RWPE2 (cell line): ENCODE data around the gene SDCCAG8.
A peak's percentile ranks its signal among the peaks of the same experiment; 100 is the strongest.

Source experiments
- ATAC-seq: fragments of 200-7000 bp; cut with Tn5 transposase; 3 replicates; pipeline ENCODE4 v1.9.1; 2021; ENCODE audit warnings: low read depth
- DNase-seq: peaks from one replicate; pipeline ENCODE4 v3.0.0-alpha.2; 2020; ENCODE audit warnings: low spot score
- H3K27ac ChIP-seq: fragments of 450-650 bp; 2 replicates; pipeline ENCODE4 v1.5.1; 2017; ENCODE audit warnings: mild to moderate bottlenecking; ENCODE audit not compliant: poor library complexity, severe bottlenecking
- H3K27me3 ChIP-seq: fragments of 250-450 bp; sonication (Bioruptor Pico); 2 replicates; pipeline ENCODE4 v1.5.1; 2021; ENCODE audit warnings: mild to moderate bottlenecking, moderate library complexity; ENCODE audit not compliant: insufficient read depth, poor library complexity, severe bottlenecking
- H3K36me3 ChIP-seq: fragments of 250-450 bp; sonication (Bioruptor Pico); 2 replicates; pipeline ENCODE4 v1.5.1; 2020; ENCODE audit warnings: low read depth, mild to moderate bottlenecking, moderate library complexity
- H3K4me1 ChIP-seq: fragments of 250-450 bp; sonication (Bioruptor Pico); 2 replicates; pipeline ENCODE4 v1.5.1; 2021; ENCODE audit warnings: mild to moderate bottlenecking, moderate library complexity; ENCODE audit not compliant: insufficient read depth, poor library complexity, severe bottlenecking
- H3K4me3 ChIP-seq: fragments of 250-450 bp; sonication (Bioruptor Pico); 2 replicates; pipeline ENCODE4 v1.5.1; 2021; ENCODE audit warnings: mild to moderate bottlenecking, moderate library complexity; ENCODE audit not compliant: severe bottlenecking
- H3K9me3 ChIP-seq: fragments of 250-450 bp; sonication (Bioruptor Pico); 2 replicates; pipeline ENCODE4 v1.5.1; 2021; ENCODE audit warnings: mild to moderate bottlenecking, moderate library complexity; ENCODE audit not compliant: severe bottlenecking
- CTCF ChIP-seq: fragments of 450-650 bp; IDR thresholded peaks from one replicate; pipeline ENCODE4 v1.5.1; 2017; ENCODE audit warnings: mild to moderate bottlenecking, moderate library complexity; ENCODE audit not compliant: poor library complexity, severe bottlenecking

The SDCCAG8 gene

GRCh38 chr1:243257189-243257588 lies 1.3 kb downstream of the SDCCAG8 start:
- Histone ChIP-seq H3K36me3 (peaks cover 3% of the 10 kb centered on the region; the same call in 1 of the 2 replicates), H3K4me1 (peaks cover 21% of the 10 kb centered on the region), H3K4me3 (no peak overlapping the region), H3K27ac (peak overlapping the region; percentile 87), H3K9me3 (no peaks in the 10 kb centered on the region), H3K27me3 (no peaks in the 10 kb centered on the region)
- ATAC-seq: no peak
- DNase-seq: no peak
- no peak for TF ChIP-seq CTCF

GRCh38 chr1:243258731-243259130 lies 2.9 kb downstream of the SDCCAG8 start:
- Histone ChIP-seq H3K9me3 (no peaks in the 10 kb centered on the region), H3K4me3 (no peak overlapping the region), H3K27ac (no peak overlapping the region), H3K27me3 (no peaks in the 10 kb centered on the region), H3K36me3 (peaks cover 3% of the 10 kb centered on the region; the same call in 1 of the 2 replicates), H3K4me1 (peaks cover 18% of the 10 kb centered on the region)
- TF ChIP-seq CTCF: no peak
- DNase-seq (no peak), ATAC-seq (no peak)

- no peaks in the 10 kb centered on the region for H3K9me3 ChIP-seq
- ATAC-seq (no peak), DNase-seq (no peak)
- H3K27me3 ChIP-seq: no peaks in the 10 kb centered on the region
- H3K4me1 ChIP-seq: peaks cover 34% of the 10 kb centered on the region
- H3K4me3 ChIP-seq: no peak overlapping the region
- peak overlapping the region; percentile 36 for H3K27ac ChIP-seq
- no peak for TF ChIP-seq CTCF
- H3K36me3 ChIP-seq: peaks cover 3% of the 10 kb centered on the region; the same call in 1 of the 2 replicates
Observed at GRCh38 chr1:243260221-243260880, 4.5 kb downstream of the SDCCAG8 start.

GRCh38 chr1:243261390-243261789 lies 5.5 kb downstream of the SDCCAG8 start:
- ATAC-seq: no peak
- Histone ChIP-seq H3K27ac (peak overlapping the region; percentile 36), H3K9me3 (no peaks in the 10 kb centered on the region), H3K27me3 (no peaks in the 10 kb centered on the region), H3K36me3 (peaks cover 3% of the 10 kb centered on the region; the same call in 1 of the 2 replicates), H3K4me3 (no peak overlapping the region), H3K4me1 (peaks cover 41% of the 10 kb centered on the region)
- DNase-seq: no peak
- no peak for TF ChIP-seq CTCF

GRCh38 chr1:243264717-243265116 lies 8.9 kb downstream of the SDCCAG8 start:
- no peak overlapping the region for H3K4me3 ChIP-seq
- H3K27ac ChIP-seq: peak overlapping the region; percentile 97
- DNase-seq (no peak), ATAC-seq (peak; percentile 62)
- no peaks in the 10 kb centered on the region for H3K27me3 ChIP-seq
- H3K4me1 ChIP-seq: peaks cover 56% of the 10 kb centered on the region
- H3K9me3 ChIP-seq: no peaks in the 10 kb centered on the region
- H3K36me3 ChIP-seq: no peaks in the 10 kb centered on the region
- no peak for TF ChIP-seq CTCF
